Measurements from ENCODE around the gene SHD.
"Not testable (repeated sequence)": the region's sequence is repeated elsewhere in the genome, so short reads cannot be mapped to it uniquely, and the experiment has no call there.

Gene SHD

DNA sequence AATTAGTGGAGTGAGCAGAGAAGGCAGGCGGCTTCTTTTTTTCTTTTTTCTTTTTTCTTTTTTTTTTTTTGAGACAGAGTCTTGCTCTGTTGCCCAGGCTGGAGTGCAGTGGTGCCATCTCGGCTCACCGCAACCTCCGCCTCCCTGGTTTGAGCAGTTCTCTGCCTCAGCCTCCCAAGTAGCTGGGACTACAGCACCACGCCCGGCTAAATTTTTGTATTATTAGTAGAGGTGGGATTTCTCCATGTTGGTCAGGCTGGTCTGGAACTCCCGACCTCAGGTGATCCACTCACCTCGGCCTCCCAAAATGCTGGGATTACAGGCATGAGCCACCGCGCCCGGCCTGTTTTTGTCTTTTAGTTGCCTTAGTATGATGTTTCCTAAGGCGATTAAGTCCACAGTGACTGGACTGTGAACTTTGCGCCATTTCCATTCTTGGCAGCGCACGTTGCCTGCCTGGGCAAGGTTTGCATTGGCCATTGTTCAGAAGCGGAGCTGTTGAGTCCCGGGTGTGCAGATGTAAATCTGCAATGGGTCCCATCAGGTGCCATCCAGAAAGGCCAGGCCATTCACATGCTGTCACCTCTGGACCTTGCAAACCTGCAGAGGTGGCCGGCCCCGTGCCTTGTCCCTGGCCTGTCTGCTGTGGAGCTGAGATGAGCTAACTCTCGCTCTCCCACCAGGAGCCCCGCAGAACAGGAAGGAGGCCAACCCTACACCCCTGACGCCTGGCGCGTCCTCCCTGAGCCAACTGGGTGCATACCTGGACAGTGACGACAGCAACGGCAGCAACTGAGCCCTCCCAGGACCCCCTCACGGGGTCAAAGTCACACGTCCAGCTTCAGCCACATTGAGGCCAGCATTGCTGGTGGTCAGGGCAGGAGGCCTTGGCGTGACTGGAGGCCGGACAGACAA, 10.9 kb upstream of the SHD start:
- no peak for DNase-seq

DNA sequence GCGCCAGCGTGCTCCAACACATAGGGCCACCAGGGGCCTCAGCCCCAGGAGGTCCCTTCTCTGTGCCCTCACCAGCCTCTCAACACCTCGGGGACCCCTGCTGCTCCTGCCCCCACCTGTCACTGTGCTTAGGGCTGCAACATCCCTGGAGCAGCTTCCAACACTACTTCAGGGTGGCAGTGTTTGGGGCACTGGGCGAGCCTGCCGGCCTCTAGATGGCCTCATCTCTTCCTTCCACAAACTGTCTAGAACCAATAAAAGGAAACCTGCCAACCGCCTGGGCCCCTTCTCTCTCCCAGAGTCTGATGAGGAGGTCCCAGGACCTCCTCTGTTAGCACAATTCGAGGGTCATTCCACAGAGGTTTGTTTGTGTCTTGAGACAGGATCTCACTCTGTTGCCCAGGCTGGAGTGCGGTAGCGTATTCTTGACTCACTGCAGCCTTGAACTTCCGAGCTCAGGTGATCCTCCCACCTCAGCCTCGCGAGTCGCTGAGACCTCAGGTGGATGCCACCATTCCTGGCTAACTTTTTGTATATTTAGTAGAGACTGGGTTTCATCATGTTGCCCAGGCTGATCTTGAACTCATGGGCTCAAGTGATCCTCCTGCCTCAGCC, 10.1 kb upstream of the SHD start:
- no peak for DNase-seq

DNA sequence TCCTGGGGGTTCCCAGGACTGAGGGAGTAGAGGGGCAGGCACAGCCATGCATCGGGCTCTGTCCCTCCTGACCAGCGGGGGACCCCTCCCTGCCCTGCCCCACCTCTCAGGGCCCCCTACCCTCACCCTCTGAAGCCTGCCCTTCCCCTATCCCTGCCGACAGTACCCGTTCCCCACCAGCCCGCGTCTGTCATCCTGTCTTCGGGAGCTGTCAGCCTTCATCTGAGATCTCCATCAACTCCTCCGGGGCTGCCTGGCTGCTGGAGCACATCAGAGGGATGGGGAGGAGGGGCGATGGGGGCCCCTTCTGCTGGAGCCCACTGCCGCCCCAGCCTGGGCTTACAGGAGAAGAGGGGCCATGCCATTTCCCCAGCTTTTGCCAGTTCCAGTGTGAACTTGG, 6.2 kb upstream of the SHD start:
- DNase-seq: no peak

DNA sequence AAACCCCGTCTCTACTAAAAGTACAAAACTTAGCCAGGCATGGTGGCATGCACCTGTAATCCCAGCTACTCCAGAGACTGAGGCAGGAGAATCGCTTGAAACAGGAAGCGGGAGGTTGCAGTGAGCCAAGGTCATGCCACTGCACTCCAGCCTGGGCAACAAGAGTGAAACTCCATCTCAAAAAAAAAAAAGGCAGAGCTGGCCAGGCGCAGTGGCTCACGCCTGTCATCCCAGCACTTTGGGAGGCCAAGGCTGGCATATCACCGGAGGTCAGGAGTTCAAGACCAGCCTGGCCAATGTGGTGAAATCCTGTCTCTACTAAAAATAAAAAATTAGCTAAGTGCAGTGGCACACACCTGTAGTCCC, 4.8 kb upstream of the SHD start:
- DNase-seq: not testable (repeated sequence)

DNA sequence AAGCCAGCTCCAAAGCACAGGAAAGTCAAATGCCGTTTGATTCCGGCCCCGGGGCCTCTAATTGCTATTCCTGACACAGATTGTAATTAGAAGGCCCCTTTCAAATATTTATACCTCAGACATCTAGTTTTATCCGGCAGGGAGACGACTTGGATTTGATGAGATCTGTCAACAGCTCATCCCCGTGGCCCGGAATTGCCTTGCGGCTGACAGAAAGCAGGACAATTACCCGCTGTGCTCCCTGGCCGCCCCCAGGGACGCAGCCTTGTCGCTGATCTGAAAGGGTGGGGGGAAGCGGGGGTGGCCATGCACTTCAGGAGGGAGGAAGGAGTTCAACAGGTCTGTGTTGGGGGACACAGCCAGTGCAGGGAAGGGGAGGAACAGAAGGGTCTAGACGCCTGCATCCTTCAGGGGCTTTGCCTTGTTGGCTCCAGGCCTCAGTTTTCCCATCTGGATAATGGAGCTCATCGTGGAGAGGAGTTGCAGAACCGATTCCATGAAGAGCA, 1.8 kb upstream of the SHD start:
- DNase-seq: no peak

DNA sequence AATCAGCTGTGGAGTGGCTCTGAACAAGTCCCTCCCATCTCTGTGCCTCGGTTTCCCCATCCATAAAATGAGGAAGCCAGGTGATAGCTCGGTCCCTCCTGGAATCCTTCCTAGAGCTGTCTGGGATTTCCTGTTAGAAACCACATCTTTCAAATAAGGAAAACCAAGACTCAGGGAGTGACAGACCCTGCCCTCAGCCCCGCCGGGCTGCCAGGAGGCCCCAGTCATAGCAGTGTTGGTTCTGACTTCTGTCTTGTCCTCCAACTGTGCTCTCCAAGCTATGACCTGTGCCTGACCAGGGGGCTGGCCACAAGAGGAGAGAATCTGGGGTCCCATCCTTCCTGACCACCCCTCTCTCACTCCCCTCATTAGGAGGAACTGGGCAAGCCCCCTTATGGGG, 1.1 kb upstream of the SHD start:
- DNase-seq: peak; percentile 30

DNA sequence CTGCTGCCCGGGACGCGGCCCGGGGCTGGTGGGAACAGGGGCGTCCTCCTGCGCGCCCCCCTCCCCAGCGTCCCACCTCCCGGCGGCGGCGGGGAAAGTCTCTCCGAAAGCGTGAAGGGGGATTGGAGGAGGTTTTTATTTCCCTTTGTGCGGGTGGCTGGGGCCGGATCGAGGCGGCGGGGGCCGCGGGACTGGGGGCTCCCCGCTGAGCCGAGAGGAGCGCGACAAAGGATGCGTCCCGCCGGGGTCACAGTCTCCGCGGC, 132 bp downstream of the SHD start:
- no peak for DNase-seq

DNA sequence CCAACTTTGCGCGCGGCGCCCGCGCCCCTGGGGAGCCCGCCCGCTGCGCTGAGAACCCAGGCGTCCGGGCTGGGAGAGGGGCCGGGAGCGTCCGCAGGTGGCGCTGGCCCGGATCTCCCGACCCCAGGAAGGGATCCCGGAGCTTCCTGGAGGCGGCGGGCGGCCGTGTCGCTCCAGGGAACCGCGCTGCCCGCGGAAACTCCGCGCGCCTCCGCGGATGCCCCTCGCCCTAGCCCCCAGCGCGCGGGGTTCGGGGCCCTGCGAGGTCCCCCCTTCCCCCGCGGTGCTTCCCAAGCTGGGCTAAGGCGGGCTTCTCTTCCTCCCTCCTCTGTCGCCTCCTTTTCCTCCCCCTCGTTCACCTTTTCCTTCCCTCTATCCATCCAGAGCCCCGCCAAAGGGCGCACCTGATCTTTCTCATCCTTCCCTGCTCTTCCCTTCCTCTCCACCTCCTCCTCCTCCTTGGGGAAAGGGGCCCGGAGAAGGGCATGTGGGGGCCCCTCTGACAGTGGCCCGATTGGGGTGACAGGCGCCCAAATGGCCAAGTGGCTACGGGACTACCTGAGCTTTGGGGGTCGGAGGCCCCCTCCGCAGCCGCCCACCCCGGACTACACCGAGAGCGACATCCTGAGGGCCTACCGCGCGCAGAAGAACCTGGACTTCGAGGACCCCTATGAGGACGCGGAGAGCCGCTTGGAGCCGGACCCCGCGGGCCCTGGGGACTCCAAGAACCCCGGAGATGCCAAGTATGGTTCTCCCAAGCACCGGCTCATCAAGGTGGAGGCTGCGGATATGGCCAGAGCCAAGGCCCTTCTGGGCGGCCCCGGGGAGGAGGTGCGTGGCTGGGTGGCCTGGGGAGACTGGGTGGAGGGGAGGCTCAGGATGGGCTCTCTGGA, 710 bp downstream of the SHD start:
- DNase-seq: no peak

DNA sequence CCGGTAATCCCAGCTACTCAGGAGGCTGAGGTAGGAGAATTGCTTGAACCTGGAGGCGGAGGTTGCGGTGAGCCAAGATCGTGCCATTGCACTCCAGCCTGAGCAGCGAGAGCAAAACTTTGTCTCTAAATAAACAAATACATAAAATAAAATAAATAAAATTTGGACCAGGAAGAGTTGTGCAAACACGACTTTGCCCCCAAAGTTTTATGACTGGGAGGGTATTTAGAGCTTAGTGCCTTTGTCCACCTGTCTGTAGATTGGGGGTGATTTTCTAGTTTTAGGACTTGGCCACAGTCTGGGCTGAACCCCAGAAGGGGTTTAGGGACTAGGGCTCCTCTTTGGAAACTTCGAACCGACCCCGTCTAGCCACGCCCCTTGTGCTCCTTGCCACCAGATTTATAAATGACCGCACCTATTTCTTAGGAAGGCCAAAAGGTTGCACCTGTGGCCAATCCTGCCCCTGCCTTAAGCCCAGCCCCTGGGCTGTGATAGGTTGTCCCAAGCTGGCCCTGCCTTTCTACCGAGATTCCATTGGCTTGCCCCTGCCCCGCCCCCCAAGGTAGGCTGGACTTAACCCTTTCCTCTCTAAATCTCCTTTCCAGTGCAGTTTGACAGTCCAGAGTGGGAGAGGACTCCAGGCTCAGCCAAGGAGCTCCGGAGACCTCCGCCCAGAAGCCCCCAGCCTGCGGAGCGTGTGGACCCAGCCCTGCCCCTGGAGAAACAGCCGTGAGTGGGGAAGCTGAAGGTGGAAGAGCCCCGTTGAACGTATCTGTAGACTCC, 5.3 kb downstream of the SHD start:
- peak; percentile 58 for DNase-seq

DNA sequence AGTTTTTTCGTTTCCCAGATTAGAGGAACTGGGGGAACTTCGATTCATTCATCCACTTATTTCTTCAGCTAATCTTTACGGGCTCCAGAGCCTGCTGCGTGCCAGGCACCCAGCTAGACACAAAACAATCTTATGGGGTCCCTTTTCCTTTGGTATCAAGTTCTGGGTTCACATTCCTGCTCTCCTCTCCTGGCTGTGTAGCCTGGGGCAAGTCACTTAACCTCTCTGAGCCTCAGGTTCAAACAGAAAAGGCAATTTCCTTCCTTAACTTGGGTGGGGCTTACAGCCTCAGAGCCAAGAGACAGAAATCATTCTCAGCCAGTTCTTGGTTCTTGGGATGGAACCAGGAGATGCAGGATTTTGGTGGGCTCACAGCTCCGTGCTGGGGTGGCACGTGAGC, 5.9 kb downstream of the SHD start:
- DNase-seq: no peak

DNA sequence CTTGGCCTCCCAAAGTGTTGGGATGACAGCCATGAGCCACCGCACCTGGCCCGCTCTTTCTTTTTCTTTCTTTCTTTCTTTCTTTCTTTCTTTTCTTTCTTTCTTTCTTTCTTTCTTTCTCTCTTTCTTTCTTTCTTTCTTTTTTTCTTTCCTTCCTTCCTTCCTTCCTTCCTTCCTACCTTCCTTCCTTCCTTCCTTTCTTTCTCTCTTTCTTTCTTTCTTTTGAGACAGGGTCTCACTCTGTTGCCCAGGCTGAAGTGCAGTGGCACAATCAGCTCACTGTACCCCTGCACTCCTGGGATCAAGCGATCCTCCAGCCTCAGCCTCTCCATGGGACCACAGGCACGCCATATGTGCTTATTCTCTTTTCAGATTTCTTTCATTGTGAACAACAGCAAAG, 7.1 kb downstream of the SHD start:
- not testable (repeated sequence) for DNase-seq

DNA sequence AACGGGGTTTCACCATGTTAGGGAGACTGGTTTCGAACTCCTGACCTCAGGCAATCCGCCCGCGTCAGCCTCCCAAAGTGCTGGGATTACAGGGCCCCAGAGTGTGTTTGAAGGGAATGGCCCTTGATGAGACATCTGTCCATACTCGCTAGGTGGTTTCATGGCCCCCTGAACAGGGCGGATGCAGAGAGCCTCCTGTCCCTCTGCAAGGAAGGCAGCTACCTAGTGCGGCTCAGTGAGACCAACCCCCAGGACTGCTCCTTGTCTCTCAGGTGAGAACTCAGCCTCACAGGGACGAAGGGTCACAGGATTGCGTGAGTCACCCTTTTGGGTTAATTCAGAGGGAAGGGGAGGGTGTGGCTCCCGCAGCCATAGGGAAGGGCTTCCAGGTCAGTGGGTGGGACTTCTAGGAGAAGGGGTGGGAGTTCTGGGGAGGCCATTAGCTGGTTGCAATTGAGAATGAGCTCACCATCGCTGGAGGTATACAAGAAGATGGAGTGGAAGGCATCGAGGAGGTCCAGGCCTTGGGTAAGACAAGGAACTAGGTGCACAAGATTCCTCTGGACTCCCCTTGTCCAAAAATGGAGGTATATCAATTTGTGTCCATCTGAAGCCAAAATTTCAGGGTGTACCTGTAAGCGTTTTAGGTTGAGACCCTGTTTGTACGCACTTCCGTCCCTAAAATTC, 9.2 kb downstream of the SHD start:
- no peak for DNase-seq

DNA sequence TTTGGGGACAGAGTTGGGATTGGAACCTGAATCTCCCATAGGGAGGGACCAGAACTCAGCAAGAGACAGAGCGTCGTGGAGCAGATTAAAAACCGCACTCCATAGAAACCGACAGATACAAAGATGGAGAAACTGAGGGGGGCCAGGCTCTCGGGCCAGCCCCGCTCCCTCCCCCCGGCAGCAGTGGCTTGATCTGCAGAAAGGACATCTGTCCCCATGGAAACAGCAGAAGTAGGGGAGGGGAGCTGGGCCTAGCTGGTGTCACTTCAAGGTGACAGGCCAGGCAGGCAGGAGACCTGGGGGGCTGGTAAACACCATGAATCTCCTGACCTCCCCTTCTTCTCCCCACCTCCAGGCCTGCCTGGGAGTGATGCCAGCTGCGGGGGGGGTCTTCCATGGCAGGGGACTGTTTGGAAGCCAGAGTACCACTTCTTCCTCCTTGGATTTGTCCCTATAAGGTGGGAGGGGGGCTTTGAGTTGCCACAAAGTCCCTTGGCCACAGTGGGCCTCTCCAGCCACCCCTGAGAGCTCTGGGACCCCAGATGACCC, 12.2 kb downstream of the SHD start:
- no peak for DNase-seq

DNA sequence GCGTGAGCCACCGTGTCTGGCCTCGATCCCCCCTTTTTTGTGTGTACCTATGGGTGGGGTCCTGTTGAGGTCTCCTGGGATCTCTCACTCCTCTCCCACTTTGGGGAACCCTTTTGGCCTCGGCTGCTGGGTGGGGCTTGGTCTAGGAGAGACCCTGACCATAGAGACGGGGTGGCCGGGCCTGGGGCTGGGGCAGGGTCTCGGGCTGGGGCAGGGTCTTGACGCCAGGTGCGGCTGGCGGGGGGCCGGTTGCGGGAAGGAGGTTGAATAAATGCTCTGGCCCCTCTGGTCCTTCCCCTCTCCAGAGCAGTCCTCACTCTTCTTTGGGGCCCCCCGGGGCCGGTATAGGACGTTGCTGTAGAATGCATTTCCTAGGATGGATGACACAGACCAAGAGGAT, 13.4 kb downstream of the SHD start:
- DNase-seq: no peak

DNA sequence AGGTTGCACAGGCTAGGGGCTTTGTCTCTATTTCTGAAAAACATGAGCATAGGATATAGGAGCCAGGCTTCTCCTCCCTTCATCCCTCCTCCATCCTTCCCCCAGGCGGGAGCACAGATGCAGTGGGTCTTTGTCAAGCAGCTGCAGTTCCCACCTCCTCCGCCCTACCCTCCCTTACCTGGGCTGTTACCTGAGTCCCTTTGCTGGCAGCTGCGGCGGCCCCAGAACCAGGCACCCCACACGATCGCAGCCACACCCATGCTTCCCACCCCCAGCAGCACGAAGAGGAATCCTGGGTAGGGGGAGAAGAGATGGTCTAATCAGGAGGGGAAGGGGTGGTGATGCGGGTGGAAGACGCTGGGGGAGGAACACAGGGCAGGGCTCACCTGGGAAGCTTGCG, 15.3 kb downstream of the SHD start:
- no peak for DNase-seq

DNA sequence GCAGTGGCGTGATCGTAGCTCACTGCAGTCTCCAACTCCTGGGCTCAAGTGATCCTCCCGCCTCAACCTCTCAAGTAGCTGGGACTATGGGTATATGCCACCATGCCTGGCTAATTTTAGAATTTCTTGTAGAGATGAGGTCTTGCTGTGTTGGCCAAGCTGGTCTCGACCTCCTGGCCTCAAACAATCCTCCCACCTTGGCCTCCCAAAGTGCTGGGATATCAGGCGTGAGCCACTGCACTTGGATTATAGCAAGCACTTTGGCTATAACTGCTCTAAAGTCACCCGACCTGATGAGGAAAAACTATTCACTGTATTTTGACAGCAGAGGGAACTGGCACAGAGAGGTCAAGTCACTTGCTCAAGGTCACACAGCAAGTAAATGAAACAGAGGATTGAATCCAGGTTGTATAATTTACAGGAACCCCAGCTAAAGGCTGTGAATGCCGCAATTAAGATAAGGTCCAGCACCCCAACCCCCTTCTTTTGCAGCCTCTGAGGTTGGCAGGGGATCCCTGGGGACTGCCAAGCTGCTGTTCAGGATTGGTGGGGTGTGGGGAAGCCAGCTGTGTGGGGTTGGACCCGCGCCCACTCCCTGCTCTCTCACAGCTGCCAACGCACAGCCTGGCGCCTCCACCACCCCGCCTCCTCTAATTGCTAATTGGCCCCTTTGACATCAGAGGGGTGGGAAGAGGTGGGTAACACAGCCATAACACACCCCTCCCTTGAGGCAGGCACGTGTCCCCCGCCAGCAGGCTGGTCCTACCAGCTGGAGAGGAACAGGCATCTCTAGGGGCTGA, 17.1 kb downstream of the SHD start:
- no peak for DNase-seq

DNA sequence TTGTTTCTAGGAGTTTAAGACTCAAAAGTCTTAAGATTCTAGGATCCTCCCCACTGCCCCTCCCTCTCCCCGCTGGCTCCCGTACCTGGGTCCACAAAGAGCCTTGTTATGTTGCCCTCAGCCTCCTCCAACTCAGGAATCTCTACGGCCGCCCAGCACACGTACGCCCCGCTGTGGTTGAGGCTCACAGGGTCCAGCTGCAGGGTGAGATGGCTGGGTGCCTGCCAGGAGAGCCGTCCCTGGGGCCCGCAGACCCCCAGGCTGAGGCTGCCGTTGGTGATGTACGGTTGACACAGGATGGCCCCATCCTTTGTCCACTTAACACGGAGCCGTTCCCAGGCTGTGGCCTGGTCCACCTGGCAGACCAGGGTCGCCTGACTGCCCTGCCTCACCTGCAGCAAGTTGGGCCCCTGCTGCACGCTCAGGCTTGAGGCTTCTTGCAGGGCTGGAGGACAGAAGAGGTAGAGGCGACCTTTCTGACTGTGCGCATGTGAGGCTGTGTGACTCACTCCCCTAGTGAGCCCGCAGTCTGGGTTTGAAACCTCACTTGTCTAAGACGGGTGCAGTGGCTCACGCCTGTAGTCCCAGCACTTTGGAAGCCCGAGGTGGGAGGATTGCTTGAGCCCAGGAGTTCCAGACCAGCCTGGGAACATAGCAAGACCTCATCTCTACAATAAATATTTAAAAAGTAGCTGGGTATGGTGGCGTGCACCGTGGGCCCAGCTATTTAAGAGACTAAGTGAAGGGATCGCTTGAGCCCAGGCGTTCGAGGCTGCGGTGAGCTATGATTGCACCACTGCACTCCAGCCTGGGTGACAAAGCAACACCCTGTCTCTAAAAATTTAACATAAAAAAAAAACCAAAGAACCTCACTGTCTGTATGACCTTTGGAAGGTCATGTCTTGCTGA, 19.1 kb downstream of the SHD start:
- no peak for DNase-seq

DNA sequence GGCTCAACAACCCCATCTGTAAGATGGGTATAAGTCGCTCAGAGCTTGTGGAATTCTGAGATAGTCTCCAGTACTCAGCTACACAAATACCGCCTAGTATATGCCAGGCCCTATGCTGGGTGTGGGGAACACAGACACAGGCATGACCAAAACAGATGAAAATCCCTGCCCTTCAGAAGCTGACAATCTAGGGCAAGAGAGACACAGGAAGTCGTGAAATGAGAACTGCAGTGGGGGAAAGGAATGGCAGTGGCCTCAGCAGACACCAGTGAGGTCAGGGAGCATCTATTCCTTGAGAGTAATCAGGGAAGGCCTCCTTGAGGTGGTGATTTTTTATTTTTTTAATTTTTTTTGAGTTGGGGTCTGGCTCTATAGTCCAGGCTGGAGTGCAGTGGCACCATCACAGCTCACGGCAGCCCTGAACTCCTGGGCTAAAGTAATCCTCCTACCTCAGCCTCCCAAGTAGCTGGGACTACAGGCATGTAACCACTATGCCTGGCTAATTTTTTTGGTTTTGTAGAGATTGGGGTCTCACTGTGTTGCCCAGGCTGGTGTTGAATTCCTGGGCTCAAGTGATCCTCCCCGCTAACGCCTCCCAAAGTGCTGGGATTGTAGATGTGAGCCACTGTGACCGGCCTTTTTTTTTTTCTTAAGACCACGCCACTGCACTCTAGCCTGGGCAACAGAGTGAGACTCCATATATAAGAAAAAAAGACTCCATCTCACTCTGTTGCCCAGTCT, 19.9 kb downstream of the SHD start:
- DNase-seq: no peak

DNA sequence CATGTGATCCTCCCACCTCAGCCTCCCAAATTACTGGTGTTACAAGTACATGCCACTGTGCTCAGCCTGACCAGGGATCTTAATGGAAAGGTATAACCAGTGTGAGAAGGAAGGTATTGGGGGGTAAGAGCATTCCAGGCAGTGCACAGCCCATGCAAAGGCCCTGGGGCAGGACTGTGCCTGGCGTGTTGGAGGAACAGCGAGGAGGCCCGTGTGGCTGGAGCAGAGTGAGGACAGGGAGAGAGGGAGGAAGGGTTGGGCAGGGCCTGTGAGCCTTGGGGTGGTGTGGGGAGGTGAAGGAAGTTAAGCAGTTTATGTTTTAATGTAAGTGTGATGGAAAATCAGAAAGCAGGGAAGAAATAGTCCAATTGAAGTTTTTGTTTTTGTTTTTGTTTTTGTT, 21.5 kb downstream of the SHD start:
- no peak for DNase-seq
